ENCODE measurements around the gene GALNT2.

Gene GALNT2

DNA sequence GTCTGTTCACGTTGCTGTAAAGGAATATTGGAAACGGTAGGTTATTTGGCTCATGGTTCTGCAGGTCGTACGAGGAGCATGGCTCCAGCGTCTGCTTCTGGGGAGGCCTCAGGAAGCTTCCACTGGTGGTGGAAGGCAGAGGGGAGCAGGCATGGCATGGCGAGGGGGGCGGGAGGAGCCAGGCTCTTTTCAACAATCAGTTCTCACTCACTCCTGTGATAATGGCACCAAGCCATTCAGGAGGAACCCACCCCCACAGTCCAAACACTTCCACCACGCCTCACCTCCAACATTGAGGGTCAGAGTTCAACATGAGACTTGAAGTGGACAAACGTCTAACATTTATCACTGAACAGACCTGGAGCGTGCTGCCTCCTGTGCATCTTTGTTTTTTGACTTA, 217.9 kb downstream of the GALNT2 start:
- Histone ChIP-seq H3K4me1 (peaks cover 88% of the 10 kb centered on the region), H3K36me3 (peaks cover 44% of the 10 kb centered on the region), H3K4me2 (no peak overlapping the region), H4K20me1 (peaks cover 7% of the 10 kb centered on the region; the same call in 1 of the 2 replicates), H3K27me3 (no peaks in the 10 kb centered on the region), H3K27ac (no peak overlapping the region), H3K4me3 (no peak overlapping the region), H3K9ac (no peak overlapping the region), H3K9me3 (no peaks in the 10 kb centered on the region)
- TF ChIP-seq Cebpa-rat (IDR thresholded peaks at IDR 0.05) = no peak

DNA sequence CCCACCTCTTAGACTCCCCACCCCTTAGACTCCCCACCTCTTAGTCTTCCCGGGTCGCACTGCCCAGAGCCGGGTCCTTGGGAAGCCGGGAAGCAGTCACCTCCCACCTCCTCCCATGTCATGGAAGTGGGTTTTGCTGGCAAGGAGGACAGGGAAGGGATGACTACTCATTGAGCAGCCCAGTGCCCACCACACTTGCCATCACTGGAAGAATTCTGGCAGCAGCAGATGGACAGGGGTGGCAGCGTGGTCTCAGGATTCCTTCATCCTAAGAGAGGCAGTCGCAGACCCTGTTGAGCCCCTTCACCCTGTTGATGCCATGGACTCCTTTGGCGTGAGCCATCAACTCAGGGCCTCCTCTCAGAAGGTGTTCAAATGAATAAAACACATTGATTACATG, 218.3 kb downstream of the GALNT2 start:
- Histone ChIP-seq H3K36me3 (peaks cover 40% of the 10 kb centered on the region), H3K9ac (no peak overlapping the region), H3K9me3 (no peaks in the 10 kb centered on the region), H3K27ac (no peak overlapping the region), H3K27me3 (no peaks in the 10 kb centered on the region), H3K4me3 (no peak overlapping the region), H4K20me1 (peaks cover 7% of the 10 kb centered on the region; the same call in 1 of the 2 replicates), H3K4me1 (peaks cover 88% of the 10 kb centered on the region), H3K4me2 (no peak overlapping the region)
- no peak for TF ChIP-seq Cebpa-rat (IDR thresholded peaks at IDR 0.05)

DNA sequence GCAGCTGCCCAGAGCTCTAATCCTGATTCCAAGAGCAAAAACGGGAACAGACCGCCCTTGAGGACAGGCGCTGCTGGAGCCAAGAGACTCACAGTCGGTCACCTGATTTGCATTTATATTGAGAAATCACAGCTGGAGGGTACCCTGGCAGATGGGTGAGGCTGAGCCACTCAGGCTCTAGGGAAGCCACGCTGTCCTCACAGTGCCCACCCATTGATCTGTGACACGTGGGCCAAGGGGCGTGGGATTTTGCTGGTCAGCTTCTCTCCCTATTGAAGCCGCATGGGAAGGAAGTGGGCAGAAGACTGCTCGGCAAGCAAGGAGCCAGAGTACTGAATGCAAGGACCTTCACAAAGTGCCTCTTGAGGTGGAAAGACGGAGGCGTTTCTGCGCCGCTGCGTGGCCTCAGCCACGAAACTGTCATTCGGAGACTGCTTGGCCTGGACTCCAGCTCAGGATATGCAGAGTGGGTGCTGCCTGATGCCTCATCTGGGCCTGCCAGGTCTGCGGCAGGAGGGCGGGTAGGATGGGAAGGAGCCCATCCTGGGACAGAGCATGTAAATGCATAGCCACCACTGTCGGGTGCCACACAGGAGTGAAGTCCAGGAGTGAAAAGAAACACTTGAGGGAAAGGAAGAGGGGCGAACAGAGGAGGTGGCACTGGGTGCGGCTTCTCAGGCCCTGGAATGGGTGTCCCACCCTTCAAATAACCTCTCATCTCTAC, 219.3 kb downstream of the GALNT2 start:
- no peak overlapping the region for H3K27ac ChIP-seq
- H4K20me1 ChIP-seq = peaks cover 7% of the 10 kb centered on the region; the same call in 1 of the 2 replicates
- H3K9me3 ChIP-seq = no peaks in the 10 kb centered on the region
- TF ChIP-seq Cebpa-rat (IDR thresholded peaks at IDR 0.05) = no peak
- no peak overlapping the region for H3K4me2 ChIP-seq
- H3K4me3 ChIP-seq = no peak overlapping the region
- peaks cover 30% of the 10 kb centered on the region for H3K36me3 ChIP-seq
- peaks cover 88% of the 10 kb centered on the region for H3K4me1 ChIP-seq
- H3K27me3 ChIP-seq = no peaks in the 10 kb centered on the region
- H3K9ac ChIP-seq = no peak overlapping the region

DNA sequence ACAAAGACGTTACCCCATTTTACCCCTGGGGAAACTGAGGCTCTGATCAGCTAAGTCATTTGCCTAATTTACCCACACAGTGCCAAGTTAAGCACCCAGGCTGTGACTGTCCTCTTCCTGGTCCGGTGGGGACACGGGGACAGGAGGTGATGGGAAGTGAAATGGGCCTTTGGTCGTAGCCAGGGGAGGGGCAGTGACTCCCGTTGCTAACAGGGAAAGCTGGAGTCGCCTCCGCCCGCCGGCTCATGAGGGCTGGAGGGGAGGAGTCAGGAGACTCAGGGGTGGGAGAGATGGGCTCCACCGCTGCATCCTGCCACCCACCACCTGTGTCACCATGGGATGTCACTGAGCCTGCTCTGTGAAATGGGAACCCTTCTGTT, 219.8 kb downstream of the GALNT2 start:
- Histone ChIP-seq H3K9me3 (no peaks in the 10 kb centered on the region), H3K36me3 (peaks cover 29% of the 10 kb centered on the region), H3K27ac (no peak overlapping the region), H4K20me1 (peaks cover 7% of the 10 kb centered on the region; the same call in 1 of the 2 replicates), H3K9ac (no peak overlapping the region), H3K4me3 (no peak overlapping the region), H3K4me2 (no peak overlapping the region), H3K27me3 (no peaks in the 10 kb centered on the region; the same call in 1 of the 2 replicates), H3K4me1 (peaks cover 88% of the 10 kb centered on the region)
- TF ChIP-seq Cebpa-rat (IDR thresholded peaks at IDR 0.05) = no peak

DNA sequence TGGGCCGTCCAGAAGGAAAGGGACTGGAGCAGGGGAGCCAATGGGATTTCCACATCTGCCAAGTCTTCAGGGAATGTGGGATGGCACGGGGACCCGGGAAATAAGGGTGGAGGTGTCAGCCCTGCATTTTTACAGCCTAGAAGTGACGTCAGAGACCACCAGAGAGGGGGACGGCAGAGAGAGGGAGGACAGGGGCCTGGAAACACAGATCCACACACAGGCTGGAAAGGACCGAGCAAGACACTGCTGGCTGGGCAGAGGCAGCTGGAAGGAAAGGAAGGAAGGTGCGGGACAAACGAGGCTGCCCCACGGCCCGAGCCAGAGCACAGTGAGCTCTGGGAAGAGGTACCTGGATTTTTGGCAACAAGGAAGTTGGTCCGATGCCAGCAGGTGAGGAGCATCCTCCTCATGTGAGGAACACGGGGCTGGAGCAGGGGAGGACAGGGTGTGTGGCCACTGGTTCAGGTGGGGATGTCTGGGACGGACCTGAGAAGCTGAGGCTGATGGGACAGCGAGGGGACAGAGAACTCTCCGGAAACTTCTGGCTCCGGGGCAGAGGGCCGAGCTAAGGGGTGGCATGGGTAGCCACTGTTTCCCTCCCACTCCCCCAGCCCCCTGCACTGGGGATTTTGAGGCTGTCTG, 220.8 kb downstream of the GALNT2 start:
- Histone ChIP-seq H3K9me3 (no peaks in the 10 kb centered on the region), H3K4me2 (no peak overlapping the region), H3K9ac (no peak overlapping the region), H3K4me3 (no peak overlapping the region), H3K4me1 (peaks cover 88% of the 10 kb centered on the region), H4K20me1 (peaks cover 7% of the 10 kb centered on the region; the same call in 1 of the 2 replicates), H3K27me3 (no peaks in the 10 kb centered on the region; the same call in 1 of the 2 replicates), H3K27ac (no peak overlapping the region; the same call in 1 of the 2 replicates), H3K36me3 (peaks cover 22% of the 10 kb centered on the region)
- TF ChIP-seq Cebpa-rat (IDR thresholded peaks at IDR 0.05) = no peak

DNA sequence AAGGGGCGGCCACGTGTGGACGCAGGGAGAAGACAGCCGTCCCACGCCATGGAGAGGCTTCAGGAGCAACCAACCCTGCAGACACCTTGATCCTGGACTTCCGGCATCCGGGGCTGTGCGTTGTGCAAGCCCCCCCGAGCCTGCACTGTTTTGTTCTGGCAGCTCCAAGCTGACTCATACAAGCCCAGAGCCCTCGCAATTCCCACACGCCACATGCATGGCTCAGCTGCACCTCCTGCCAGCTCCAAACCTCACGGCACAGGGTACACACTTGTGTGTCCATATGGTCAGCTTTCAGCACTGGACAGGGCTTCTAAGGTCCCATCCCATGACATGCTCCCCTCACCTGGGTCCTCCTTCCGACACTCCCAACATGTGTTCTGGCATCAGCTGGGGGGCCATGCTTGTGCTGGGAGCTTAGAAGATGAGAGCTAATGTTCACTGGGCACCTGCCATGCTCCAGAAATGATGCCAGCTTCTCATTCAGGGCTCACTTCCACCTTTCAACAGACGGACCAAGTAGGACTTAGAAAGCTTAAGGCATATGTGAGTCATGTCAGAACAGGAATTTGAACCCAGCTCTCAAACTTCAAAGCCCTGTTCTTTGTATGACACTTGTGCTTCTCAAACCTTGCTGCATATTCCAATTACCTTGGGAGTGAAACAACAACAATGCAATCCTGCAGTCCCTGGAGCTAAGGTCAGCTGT, 221.8 kb downstream of the GALNT2 start:
- H3K4me3 ChIP-seq = no peak overlapping the region
- H3K4me2 ChIP-seq = peak overlapping the region; percentile 88
- H3K9me3 ChIP-seq = no peaks in the 10 kb centered on the region
- H3K4me1 ChIP-seq = peaks cover 87% of the 10 kb centered on the region
- no peak for TF ChIP-seq Cebpa-rat (IDR thresholded peaks at IDR 0.05)
- H3K36me3 ChIP-seq = peaks cover 12% of the 10 kb centered on the region
- no peak overlapping the region for H3K9ac ChIP-seq
- H3K27me3 ChIP-seq = no peaks in the 10 kb centered on the region; the same call in 1 of the 2 replicates
- no peak overlapping the region for H3K27ac ChIP-seq
- peaks cover 7% of the 10 kb centered on the region; the same call in 1 of the 2 replicates for H4K20me1 ChIP-seq

DNA sequence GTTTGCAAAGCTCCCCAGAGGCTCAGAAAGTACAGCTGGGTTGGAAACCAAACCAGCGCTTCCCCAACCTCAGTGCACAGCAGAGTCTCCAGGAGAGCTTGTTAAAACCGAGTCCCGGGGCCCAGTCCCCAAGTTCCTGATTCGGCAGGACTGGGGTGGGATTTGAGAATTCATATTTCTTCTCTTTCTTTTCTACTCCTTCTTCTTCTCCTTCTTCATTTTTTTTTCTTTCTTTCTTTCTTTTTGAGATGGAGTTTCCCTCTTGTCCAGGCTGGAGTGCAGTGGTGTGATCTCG, 222.3 kb downstream of the GALNT2 start:
- Histone ChIP-seq H3K27me3 (no peaks in the 10 kb centered on the region; the same call in 1 of the 2 replicates), H3K9me3 (no peaks in the 10 kb centered on the region), H3K27ac (no peak overlapping the region), H3K4me3 (no peak overlapping the region), H3K9ac (no peak overlapping the region), H3K4me1 (peaks cover 83% of the 10 kb centered on the region), H3K4me2 (peak overlapping the region; percentile 88), H4K20me1 (peaks cover 7% of the 10 kb centered on the region; the same call in 1 of the 2 replicates), H3K36me3 (peaks cover 7% of the 10 kb centered on the region)
- no peak for TF ChIP-seq Cebpa-rat (IDR thresholded peaks at IDR 0.05)

DNA sequence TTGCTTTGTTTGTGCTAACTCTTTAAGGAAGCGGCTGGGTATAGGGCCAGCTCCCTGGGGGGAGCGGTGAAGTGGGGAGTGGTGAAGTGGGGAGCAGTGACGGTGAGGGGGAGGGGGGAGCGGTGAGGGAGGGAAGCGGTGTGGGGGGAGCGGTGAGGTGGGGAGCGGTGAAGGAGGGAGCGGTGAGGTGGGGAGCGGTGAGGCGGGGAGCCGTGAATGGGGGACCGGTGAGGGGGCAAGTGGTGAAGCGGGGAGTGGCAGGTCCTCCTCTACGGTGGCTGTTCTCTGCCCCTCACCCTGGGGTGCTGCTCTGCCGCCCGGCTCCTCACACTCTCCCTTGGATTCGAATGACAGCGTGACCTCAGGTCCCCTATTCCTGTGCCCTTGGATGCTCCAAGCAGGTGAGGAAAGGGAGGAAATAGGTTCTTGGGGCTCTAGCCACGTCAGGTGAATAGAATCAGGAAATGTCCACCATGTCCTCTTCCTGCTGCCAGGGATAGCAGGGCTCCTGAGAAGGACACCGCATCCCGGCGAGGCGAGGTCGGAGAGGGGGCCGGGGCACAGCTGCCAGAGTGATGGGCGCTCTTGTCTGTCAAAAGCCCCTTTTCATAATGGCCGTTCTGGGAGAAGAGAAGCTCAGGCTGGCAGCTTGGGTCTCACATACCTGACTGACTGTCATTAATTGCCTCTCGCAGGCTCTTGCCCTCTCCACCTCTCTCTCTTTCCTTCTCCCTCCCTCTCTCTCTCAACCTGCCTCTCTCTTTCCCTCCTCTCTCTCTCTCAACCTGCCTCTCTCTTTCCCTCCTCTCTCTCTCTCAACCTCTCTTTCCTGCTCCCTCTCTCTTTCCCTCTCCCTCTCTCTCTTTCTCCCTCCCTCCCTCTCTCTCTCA, 224.9 kb downstream of the GALNT2 start:
- no peaks in the 10 kb centered on the region; the same call in 1 of the 2 replicates for H3K27me3 ChIP-seq
- no peaks in the 10 kb centered on the region for H3K9me3 ChIP-seq
- H3K27ac ChIP-seq = no peak overlapping the region
- H3K4me2 ChIP-seq = peak overlapping the region; percentile 88
- peaks cover 68% of the 10 kb centered on the region for H3K4me1 ChIP-seq
- 0 out of 2 replicates have a peak, but pooled peaks cover under 1% of the 10 kb centered on the region for H4K20me1 ChIP-seq
- H3K9ac ChIP-seq = no peak overlapping the region
- H3K36me3 ChIP-seq = no peaks in the 10 kb centered on the region
- TF ChIP-seq Cebpa-rat (IDR thresholded peaks at IDR 0.05) = no peak
- H3K4me3 ChIP-seq = no peak overlapping the region

DNA sequence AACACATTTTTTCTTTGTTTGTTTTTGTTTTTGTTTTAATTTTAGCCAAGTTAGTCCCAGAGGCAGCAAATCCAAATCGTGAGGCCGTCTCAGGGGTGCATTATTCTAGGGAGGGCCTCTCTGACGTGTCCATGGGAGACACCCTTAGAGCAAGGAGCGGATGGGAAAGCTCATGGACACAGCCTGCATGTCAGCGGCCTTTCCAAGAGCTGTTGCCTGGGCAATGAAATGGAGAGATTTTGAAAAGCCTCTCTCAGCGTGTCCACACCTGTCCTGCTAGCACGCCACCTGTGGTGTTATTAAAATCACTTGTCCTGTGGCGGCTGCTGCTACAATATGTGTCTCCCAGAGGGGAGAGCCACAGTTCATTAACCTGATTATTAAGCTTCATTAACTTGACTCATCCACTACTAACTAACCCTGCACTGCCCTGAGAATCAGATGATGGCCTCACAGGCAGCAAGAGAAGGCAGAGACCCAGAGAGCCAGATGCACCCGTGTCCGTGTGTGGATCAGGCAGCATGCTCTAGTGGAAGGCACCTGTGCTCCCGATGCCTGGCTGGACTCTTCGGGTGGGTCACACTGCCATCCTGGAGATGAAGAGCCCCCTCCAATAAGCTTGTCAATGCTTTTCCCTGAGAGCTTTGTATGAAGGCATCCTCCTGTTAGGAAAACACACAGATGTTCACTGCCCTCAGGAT, 225.8 kb downstream of the GALNT2 start:
- Histone ChIP-seq H4K20me1 (no peaks in the 10 kb centered on the region), H3K4me2 (peak overlapping the region; percentile 88), H3K36me3 (no peaks in the 10 kb centered on the region), H3K27ac (no peak overlapping the region), H3K9ac (no peak overlapping the region), H3K9me3 (no peaks in the 10 kb centered on the region), H3K27me3 (no peaks in the 10 kb centered on the region; the same call in 1 of the 2 replicates), H3K4me3 (no peak overlapping the region), H3K4me1 (peaks cover 59% of the 10 kb centered on the region)
- no peak for TF ChIP-seq Cebpa-rat (IDR thresholded peaks at IDR 0.05)
